Sigmoid colon (tissue), 7 donors: ENCODE results near the gene INTS15. TPM values are rescaled to one million over a fixed set of nuclear protein-coding genes. Genes with fewer than 3 reads are reported as not detected.

Experiments used
- DNase-seq: peaks from one replicate; pipeline ENCODE4 v3.0.0-alpha.2; 2019
- H3K27ac ChIP-seq, 4 donors: fragments of 200-600 bp; sonication (generic); one replicate each; pipeline ENCODE4 v1.5.1; 2016 to 2019; ENCODE audit warnings: mild to moderate bottlenecking in 1 of 4
- H3K27me3 ChIP-seq, 3 donors: fragments of 200-600 bp; sonication (generic); one replicate each; pipeline ENCODE4 v1.5.1; 2019; ENCODE audit warnings: mild to moderate bottlenecking in 1 of 3
- H3K36me3 ChIP-seq, 4 donors: fragments of 200-600 bp; sonication (generic); one replicate each; pipeline ENCODE4 v1.5.1; 2016 to 2019
- H3K4me1 ChIP-seq, 4 donors: fragments of 200-600 bp; sonication (generic); one replicate each; pipeline ENCODE4 v1.5.1; 2017 to 2019
- H3K4me3 ChIP-seq, 4 donors: fragments of 200-600 bp; sonication (generic); one replicate each; pipeline ENCODE4 v1.5.1; 2017 to 2019; ENCODE audit warnings: mild to moderate bottlenecking in 2 of 4, moderate library complexity in 1 of 4
- H3K9me3 ChIP-seq, 4 donors: fragments of 200-600 bp in 3 of 4; sonication (generic) in 3 of 4; one replicate each; pipeline versions ENCODE4 v1.5.1 to v1.6.1; 2013 to 2019
- CTCF ChIP-seq, 4 experiments: fragments of 450-650 bp in 3 of 4; fragments of 200-600 bp in 1 of 4; IDR thresholded peaks; one replicate each; pipeline ENCODE4 v1.5.1; 2016 to 2019; ENCODE audit warnings: antibody characterized with exemption in 4 of 4, mild to moderate bottlenecking in 3 of 4, moderate library complexity in 2 of 4
- EP300 ChIP-seq, 4 donors: sonication (generic); formaldehyde crosslinking; IDR thresholded peaks; one replicate each; pipeline ENCODE4 v1.6.1; 2017; ENCODE audit warnings: antibody characterized with exemption in 4 of 4
- POLR2A ChIP-seq, 2 donors: fragments of 450-650 bp; IDR thresholded peaks; one replicate each; pipeline ENCODE4 v1.6.1; 2016; ENCODE audit warnings: antibody characterized with exemption in 2 of 2, mild to moderate bottlenecking in 2 of 2, moderate library complexity in 2 of 2
- POLR2AphosphoS5 ChIP-seq, 4 donors: sonication (generic); formaldehyde crosslinking; IDR thresholded peaks; one replicate each; pipeline ENCODE4 v1.6.1; 2017; ENCODE audit warnings: antibody characterized with exemption in 4 of 4
- WGBS, 2 donors: extraction: QIAGEN DNeasy Blood & Tissue Kit; methylation state at CpG; one replicate each; pipeline ENCODE4 v1.1.7; 2013; 5-methylcytosine and 5-hydroxymethylcytosine counted together
- intact Hi-C: fragments of 100-400 bp; cut with DNase I; formaldehyde crosslinking; loops from one replicate; pipeline ENCODE4 v1.15.1; 2023
- polyA plus RNA-seq, 3 donors: library from polyadenylated mRNA; stranded (reverse); fragments of 200-250 nt; gene quantifications; one replicate each; pipeline ENCODE4 v1.2.3, GENCODE V29; 2013
- total RNA-seq, 4 donors: library from RNA; depleted of rRNA; stranded (reverse); fragments of >200 nt; gene quantifications; one replicate each; pipeline ENCODE4 v1.1.0, GENCODE V29; 2016
- donor health status: healthy with polysubstance abuse.
- donor health status: Bipolar disorder and iron deficiency.
- donor health status: healthy.

Gene INTS15
- total and polyA plus RNA-seq, 7 donors = 10.4 to 30.2 (median 18.1) TPM

GRCh38 chr7:6636741-6637543 is 47.1 kb downstream of the INTS15 start, which contains the start of gene ZNF316:
ZNF316 (plus strand) TSS chr7:6637318; CDS start chr7:6642410, 5,092 bp downstream.
- Histone ChIP-seq H3K9me3 (no peaks in the 10 kb centered on the region), H3K36me3 (peaks cover 0 to 16% (median 4%) of the 10 kb centered on the region in 4 donors), H3K27ac (peak within 1 kb of the TSS; percentile 81 to 84 (median 83)), H3K4me1 (peaks cover 0 to 31% (median 26%) of the 10 kb centered on the region in 4 donors), H3K27me3 (no peaks in the 10 kb centered on the region), H3K4me3 (peak within 1 kb of the TSS; percentile 83 to 98 (median 95))
- 1 to 2% methylated on average over 104 of the region's 104 CpGs for WGBS, 2 donors
- TF ChIP-seq EP300 (IDR thresholded peaks at IDR 0.05) (no peak), CTCF (IDR thresholded peaks at IDR 0.05) (no peak), POLR2A (IDR thresholded peaks at IDR 0.05) (no peak), POLR2AphosphoS5 (IDR thresholded peaks at IDR 0.05) (peak in 2 of 4 donors; percentile 71 to 80)
- DNase-seq = peak; percentile 82
- intact Hi-C loops = no loop called here

DNA sequence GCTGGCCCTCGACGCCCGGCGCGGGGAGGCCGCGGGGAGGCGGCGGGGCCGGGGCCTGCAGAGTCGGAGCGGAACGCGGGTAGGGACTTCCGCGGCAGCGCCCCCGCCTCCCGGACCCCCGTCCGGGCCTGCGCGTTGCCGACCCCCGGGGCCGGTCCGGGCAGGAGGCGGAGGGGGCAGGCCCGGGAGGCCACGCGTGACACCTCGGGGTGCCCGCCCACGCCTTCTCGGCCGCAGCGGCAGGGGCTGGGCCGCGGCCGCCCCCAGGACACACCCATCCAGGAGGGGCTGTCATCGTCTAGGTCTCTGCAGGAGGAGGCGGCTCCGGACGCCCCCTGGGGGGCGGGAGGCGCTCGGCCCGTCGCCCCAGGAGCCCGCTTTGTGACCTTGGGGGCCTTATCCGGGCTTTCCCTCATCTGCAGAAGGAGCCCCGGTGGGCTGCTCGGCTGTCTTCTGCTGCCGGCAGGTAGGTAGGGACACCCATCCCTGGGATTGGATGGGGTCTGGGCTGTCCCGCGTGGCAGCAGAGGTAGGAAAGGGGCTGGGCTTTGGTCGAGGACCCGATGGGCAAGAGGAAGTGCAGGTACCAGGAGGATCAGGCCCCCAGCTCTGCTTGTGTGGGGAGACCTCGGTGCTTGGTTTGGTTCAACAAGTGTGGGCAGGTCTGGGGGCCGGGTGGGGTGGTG is 47.9 kb downstream of the INTS15 start:
- peak overlapping the region; percentile 54 to 84 (median 72) for H3K27ac ChIP-seq
- peaks cover 0 to 31% (median 26%) of the 10 kb centered on the region in 4 donors for H3K4me1 ChIP-seq
- peaks cover 0 to 24% (median 8%) of the 10 kb centered on the region in 4 donors for H3K36me3 ChIP-seq
- intact Hi-C loops = no loop called here
- no peak for DNase-seq
- peak overlapping the region; percentile 63 to 97 (median 88) for H3K4me3 ChIP-seq
- no peaks in the 10 kb centered on the region for H3K27me3 ChIP-seq
- no peak for TF ChIP-seq CTCF (IDR thresholded peaks at IDR 0.05)
- TF ChIP-seq EP300 (IDR thresholded peaks at IDR 0.05) = no peak
- no peak for TF ChIP-seq POLR2A (IDR thresholded peaks at IDR 0.05)
- no peak for TF ChIP-seq POLR2AphosphoS5 (IDR thresholded peaks at IDR 0.05)
- no peaks in the 10 kb centered on the region for H3K9me3 ChIP-seq
- WGBS, 2 donors = 1% methylated on average over 60 of the region's 60 CpGs

GRCh38 chr7:6639032-6639431 is 49.2 kb downstream of the INTS15 start:
- no peaks in the 10 kb centered on the region for H3K27me3 ChIP-seq
- WGBS, 2 donors = 88 to 95% methylated on average over 4 of the region's 4 CpGs
- peaks cover 0 to 31% (median 26%) of the 10 kb centered on the region in 4 donors for H3K4me1 ChIP-seq
- intact Hi-C loops = no loop called here
- TF ChIP-seq POLR2AphosphoS5 (IDR thresholded peaks at IDR 0.05) (no peak), POLR2A (IDR thresholded peaks at IDR 0.05) (no peak), CTCF (IDR thresholded peaks at IDR 0.05) (no peak), EP300 (IDR thresholded peaks at IDR 0.05) (no peak)
- peaks cover 0 to 37% (median 21%) of the 10 kb centered on the region in 4 donors for H3K36me3 ChIP-seq
- no peak for DNase-seq
- H3K27ac ChIP-seq = no peak overlapping the region
- peak overlapping the region in 1 of 4 donors; percentile 83 for H3K4me3 ChIP-seq
- H3K9me3 ChIP-seq = no peaks in the 10 kb centered on the region

- 94 to 95% methylated on average over 11 of the region's 11 CpGs for WGBS, 2 donors
Observed at GRCh38 chr7:6639627-6640026, 49.8 kb downstream of the INTS15 start.

More at GRCh38 chr7:6639627-6640026, 49.8 kb downstream of the INTS15 start:
- DNase-seq = no peak
- Histone ChIP-seq H3K27me3 (no peaks in the 10 kb centered on the region), H3K27ac (no peak overlapping the region), H3K4me1 (peaks cover 0 to 31% (median 26%) of the 10 kb centered on the region in 4 donors), H3K9me3 (no peaks in the 10 kb centered on the region), H3K36me3 (peaks cover 0 to 43% (median 27%) of the 10 kb centered on the region in 4 donors), H3K4me3 (no peak overlapping the region)
- TF ChIP-seq POLR2AphosphoS5 (IDR thresholded peaks at IDR 0.05) (no peak), CTCF (IDR thresholded peaks at IDR 0.05) (no peak), POLR2A (IDR thresholded peaks at IDR 0.05) (no peak), EP300 (IDR thresholded peaks at IDR 0.05) (no peak)
- intact Hi-C loops = no loop called here
